NB4 (cell line): ENCODE results near the gene SLIT1.

Source experiments
- DNase-seq: peaks from one replicate; pipeline ENCODE4 v3.0.0; 2010; ENCODE audit warnings: low read depth
- H3K4me3 ChIP-seq: one replicate; pipeline ENCODE4 v1.5.1; 2011; ENCODE audit warnings: mild to moderate bottlenecking, low read depth, low read length, moderate library complexity
- MYC ChIP-seq: IDR thresholded peaks from 2 replicates; pipeline ENCODE4 v1.6.1; 2011; ENCODE audit warnings: low read depth, low read length
- POLR2A ChIP-seq: IDR thresholded peaks from 2 replicates; pipeline ENCODE4 v1.6.1; 2011; ENCODE audit warnings: mild to moderate bottlenecking; ENCODE audit not compliant: insufficient read length; ENCODE audit errors: extremely low read depth
- TF ChIP-seq, protein P1 (sequence below): IDR thresholded peaks from one replicate; pipeline ENCODE4 v1.5.1; 2012; ENCODE audit warnings: low read depth, low read length
- TF ChIP-seq, protein P2 (sequence below): IDR thresholded peaks from 2 replicates; pipeline ENCODE4 v1.6.1; 2011; ENCODE audit warnings: low read depth, low read length

Gene SLIT1

GRCh38 chr10:97228775-97229157 is 43.0 kb upstream of the SLIT1 start:
- no peak for TF ChIP-seq POLR2A
- TF ChIP-seq, protein P1, sequence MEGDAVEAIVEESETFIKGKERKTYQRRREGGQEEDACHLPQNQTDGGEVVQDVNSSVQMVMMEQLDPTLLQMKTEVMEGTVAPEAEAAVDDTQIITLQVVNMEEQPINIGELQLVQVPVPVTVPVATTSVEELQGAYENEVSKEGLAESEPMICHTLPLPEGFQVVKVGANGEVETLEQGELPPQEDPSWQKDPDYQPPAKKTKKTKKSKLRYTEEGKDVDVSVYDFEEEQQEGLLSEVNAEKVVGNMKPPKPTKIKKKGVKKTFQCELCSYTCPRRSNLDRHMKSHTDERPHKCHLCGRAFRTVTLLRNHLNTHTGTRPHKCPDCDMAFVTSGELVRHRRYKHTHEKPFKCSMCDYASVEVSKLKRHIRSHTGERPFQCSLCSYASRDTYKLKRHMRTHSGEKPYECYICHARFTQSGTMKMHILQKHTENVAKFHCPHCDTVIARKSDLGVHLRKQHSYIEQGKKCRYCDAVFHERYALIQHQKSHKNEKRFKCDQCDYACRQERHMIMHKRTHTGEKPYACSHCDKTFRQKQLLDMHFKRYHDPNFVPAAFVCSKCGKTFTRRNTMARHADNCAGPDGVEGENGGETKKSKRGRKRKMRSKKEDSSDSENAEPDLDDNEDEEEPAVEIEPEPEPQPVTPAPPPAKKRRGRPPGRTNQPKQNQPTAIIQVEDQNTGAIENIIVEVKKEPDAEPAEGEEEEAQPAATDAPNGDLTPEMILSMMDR: no peak
- no peak for DNase-seq
- H3K4me3 ChIP-seq: no peak overlapping the region

DNA sequence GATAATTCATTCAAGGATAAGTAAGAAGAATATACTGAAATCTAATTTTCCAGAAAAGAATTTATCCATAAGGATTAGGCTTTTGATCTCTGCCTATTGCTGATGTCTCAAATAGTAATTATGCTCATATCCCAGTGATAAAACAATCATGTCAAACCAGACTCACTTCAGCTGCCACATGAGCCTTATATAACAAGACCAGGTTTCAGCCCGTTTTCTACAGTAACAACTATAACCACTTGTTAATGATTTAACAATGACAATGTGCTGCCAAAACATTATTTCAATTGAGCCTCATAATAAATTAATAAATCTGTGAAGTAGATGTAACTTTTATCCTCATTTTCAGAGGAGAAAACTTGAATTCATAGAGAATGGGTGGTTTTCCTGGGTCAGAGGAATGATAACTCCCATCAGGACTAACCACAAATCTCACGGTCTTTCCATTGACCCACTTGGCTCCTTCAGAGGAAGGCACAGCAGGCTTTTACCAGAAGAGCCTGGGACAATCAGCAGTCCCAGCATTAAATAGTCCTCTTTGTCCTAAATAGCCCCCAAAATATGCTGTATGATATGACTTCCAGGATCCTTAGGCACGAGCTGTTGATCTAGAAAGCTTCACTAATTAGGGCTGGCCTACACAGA is 42.5 kb upstream of the SLIT1 start:
- DNase-seq: no peak
- no peak overlapping the region for H3K4me3 ChIP-seq
- TF ChIP-seq, protein P1: no peak
- no peak for TF ChIP-seq MYC
- no peak for TF ChIP-seq POLR2A
- TF ChIP-seq, protein P2, sequence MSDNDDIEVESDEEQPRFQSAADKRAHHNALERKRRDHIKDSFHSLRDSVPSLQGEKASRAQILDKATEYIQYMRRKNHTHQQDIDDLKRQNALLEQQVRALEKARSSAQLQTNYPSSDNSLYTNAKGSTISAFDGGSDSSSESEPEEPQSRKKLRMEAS: no peak

- no peak for DNase-seq
- no peak overlapping the region for H3K4me3 ChIP-seq
- TF ChIP-seq POLR2A: no peak
- TF ChIP-seq, protein P1: no peak
- no peak for TF ChIP-seq MYC
- TF ChIP-seq, protein P2: no peak
Observed at GRCh38 chr10:97226398-97226797, 40.6 kb upstream of the SLIT1 start.

DNA sequence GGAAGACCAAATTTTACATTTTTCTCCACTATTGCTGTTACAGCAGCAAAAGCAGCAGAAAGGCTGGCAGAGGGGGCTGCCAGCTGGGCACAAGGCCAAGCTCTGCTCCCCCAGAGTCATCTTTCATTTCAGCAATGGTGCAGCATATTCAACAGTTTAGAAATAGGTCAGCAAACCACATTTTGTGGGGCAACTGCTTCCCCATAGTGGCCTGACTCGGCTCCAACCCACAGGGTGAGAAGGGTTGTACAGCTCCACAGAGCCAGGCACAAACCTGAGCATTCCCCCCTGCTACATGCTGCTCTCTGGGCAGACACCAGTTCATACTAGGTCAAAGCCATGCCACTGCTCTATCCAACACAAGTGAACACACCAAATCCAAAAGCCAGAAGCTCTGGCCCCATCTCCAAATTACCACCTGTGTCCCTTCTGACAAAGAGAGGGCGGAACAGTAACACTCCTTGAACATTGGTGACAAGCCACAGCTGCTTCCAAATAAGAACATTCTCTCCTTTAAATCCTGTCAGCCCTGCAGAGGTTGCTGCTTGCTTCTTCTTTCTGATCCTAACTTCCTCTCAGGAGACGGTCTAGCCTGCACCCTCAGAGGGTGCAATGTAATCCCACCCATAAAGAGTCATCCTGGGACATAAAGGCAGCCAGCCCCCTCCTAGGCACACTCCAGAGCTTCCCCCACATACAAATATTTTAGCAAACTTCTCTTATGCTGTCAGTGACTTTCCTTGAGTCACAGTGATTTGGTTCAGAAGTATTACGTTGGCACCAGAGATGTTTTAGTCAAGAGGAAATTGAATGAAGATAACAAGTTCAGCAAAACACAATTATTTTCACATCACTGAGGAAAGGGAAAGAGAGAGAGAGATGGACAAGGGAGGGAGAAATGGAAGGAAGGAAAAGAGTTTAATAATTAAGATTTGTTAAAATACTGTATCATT is 39.0 kb upstream of the SLIT1 start:
- peak; percentile 71 for DNase-seq
- TF ChIP-seq POLR2A (no peak), MYC (no peak)
- TF ChIP-seq, protein P2: no peak
- TF ChIP-seq, protein P1: no peak
- no peak overlapping the region for H3K4me3 ChIP-seq

DNA sequence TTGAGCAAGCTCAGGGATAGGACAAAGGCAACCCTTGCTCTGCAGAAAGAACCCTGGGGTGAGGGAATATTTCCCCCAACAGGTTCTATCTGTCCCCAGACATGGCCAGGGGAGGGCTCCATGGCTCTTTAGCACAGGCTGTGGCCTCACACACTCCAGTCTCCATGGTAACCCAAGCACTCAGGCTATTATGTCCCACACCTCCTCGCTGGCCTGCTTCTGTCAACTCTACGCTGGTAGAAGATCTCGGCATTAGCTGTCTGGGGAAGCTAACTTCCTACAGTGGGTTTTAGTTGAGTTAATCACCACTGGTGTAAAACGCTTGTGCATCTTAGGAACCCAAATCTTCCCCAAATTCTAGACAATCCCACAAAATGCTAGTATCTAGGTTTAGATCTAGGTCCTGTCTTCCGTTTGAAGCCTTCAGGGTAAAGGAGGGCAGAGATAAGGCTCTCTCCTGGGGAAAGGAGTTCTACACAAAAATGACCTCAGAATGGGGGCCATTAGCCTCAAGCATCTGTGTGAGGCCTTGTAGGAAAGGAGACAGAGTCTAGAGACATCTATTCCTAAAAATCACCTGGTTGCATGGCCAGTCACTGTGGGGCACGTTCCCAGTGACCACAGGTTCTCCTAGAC is 36.7 kb upstream of the SLIT1 start:
- no peak overlapping the region for H3K4me3 ChIP-seq
- TF ChIP-seq, protein P2: no peak
- TF ChIP-seq POLR2A (no peak), MYC (no peak)
- TF ChIP-seq, protein P1: no peak
- peak; percentile 32 for DNase-seq
